H1 (cell line): Measurements from ENCODE around the gene CMSS1. TPM values are rescaled to one million over a fixed set of nuclear protein-coding genes. Genes with fewer than 3 reads are reported as not detected.

Experiments
- CTCF ChIA-PET: fragments of 300-600 bp; sonication (Branson Sonifier 250); formaldehyde crosslinking; loops from one replicate; lab custom pipeline; 2021; ENCODE audit not compliant: partially characterized antibody; lab: Charles Lee
- POLR2A ChIA-PET: fragments of 300-600 bp; sonication (Branson Sonifier 250); formaldehyde crosslinking; loops from one replicate; lab custom pipeline; 2021; ENCODE audit warnings: inconsistent platforms; ENCODE audit not compliant: partially characterized antibody; lab: Charles Lee
- DNase-seq, 2 experiments: peaks; one replicate each; pipeline versions ENCODE4 v3.0.0 to v3.0.0-alpha.2; 2010 to 2022; ENCODE audit warnings: low spot score in 2 of 2, low read depth in 1 of 2, mixed read lengths in 1 of 2
- FAIRE-seq: peaks from 2 replicates; lab custom pipeline; 2011; peaks lifted over from hg19 to GRCh38; lab: Jason Lieb, UNC
- H2AFZ ChIP-seq: 2 replicates; pipeline ENCODE4 v1.8.1; 2012; ENCODE audit warnings: low read length, inconsistent platforms
- H2AK5ac ChIP-seq: 2 replicates; pipeline ENCODE4 v1.6.1; 2013; ENCODE audit warnings: low read depth, low read length
- H2BK120ac ChIP-seq: replicated peaks from 2 replicates; pipeline ENCODE3; 2013; ENCODE audit warnings: low read depth, low read length, inconsistent platforms
- H2BK12ac ChIP-seq: 2 replicates; pipeline ENCODE4 v1.6.1; 2013; ENCODE audit warnings: low read depth, low read length
- H2BK15ac ChIP-seq: 2 replicates; pipeline ENCODE4 v1.6.1; 2013; ENCODE audit warnings: low read length
- H2BK20ac ChIP-seq: 2 replicates; pipeline ENCODE4 v1.6.1; 2013; ENCODE audit warnings: low read length
- H2BK5ac ChIP-seq: 2 replicates; pipeline ENCODE4 v1.6.1; 2013; ENCODE audit warnings: low read depth, low read length
- H3K14ac ChIP-seq: 2 replicates; pipeline ENCODE4 v1.6.1; 2013; ENCODE audit warnings: inconsistent platforms; ENCODE audit not compliant: insufficient read length
- H3K18ac ChIP-seq: 2 replicates; pipeline ENCODE4 v1.6.1; 2013; ENCODE audit warnings: low read length; ENCODE audit errors: extremely low read depth
- H3K23ac ChIP-seq: 2 replicates; pipeline ENCODE4 v1.6.1; 2013; ENCODE audit warnings: inconsistent platforms; ENCODE audit not compliant: insufficient read length
- H3K23me2 ChIP-seq: 2 replicates; pipeline ENCODE4 v1.6.1; 2013; ENCODE audit warnings: low read depth, low read length
- H3K27ac ChIP-seq: 2 replicates; pipeline ENCODE4 v1.6.1; 2011; ENCODE audit warnings: low read depth, low read length, inconsistent platforms
- H3K27me3 ChIP-seq, 4 experiments: replicated peaks in 1 of 4; 1 replicate in 1 of 4; 2 replicates in 3 of 4; pipeline versions ENCODE4 v1.6.1 to v1.8.1; 2011 to 2013; ENCODE audit warnings: low read length in 3 of 4, mild to moderate bottlenecking in 3 of 4, inconsistent platforms in 2 of 4, mixed read lengths in 2 of 4, moderate library complexity in 1 of 4; ENCODE audit not compliant: control insufficient read depth in 3 of 4, insufficient read depth in 3 of 4; ENCODE audit errors: extremely low read depth in 1 of 4
- H3K36me3 ChIP-seq, 4 experiments: 2 replicates each; pipeline versions ENCODE4 v1.6.1 to v1.8.1; 2011 to 2013; ENCODE audit warnings: mild to moderate bottlenecking in 4 of 4, low read length in 3 of 4, moderate library complexity in 2 of 4, control low read depth in 1 of 4, inconsistent platforms in 1 of 4; ENCODE audit not compliant: insufficient read depth in 4 of 4, control insufficient read depth in 2 of 4
- H3K4ac ChIP-seq: replicated peaks from 2 replicates; pipeline ENCODE3; 2013; ENCODE audit warnings: low read length, low read depth, mixed read lengths, inconsistent platforms; ENCODE audit not compliant: insufficient read length
- H3K4me1 ChIP-seq, 4 experiments: replicated peaks in 1 of 4; 1 replicate in 1 of 4; 2 replicates in 3 of 4; pipeline versions ENCODE4 v1.6.1 to v1.8.1; 2011 to 2013; ENCODE audit warnings: low read length in 3 of 4, inconsistent platforms in 2 of 4, mixed read lengths in 1 of 4; ENCODE audit not compliant: insufficient read depth in 4 of 4, control insufficient read depth in 3 of 4
- H3K4me2 ChIP-seq, 2 experiments: 2 replicates each; pipeline versions ENCODE4 v1.6.1 to v1.8.1; 2011 to 2013; ENCODE audit warnings: low read depth in 2 of 2, low read length in 2 of 2, control low read depth in 1 of 2, inconsistent platforms in 1 of 2, mild to moderate bottlenecking in 1 of 2; ENCODE audit not compliant: insufficient read depth in 1 of 2
- H3K4me3 ChIP-seq, 4 experiments: fragments of 200-600, 300-600 bp in 1 of 4; sonication (generic), shearing (Covaris generic), sonication (Bioruptor Twin) in 1 of 4; 2 replicates each; pipeline versions ENCODE4 v1.5.1 to v1.8.1; 2011 to 2016; ENCODE audit warnings: low read length in 4 of 4, low read depth in 3 of 4, control low read depth in 2 of 4, inconsistent platforms in 2 of 4, mild to moderate bottlenecking in 2 of 4, mixed read lengths in 1 of 4, moderate library complexity in 1 of 4; ENCODE audit not compliant: insufficient read depth in 2 of 4; ENCODE audit errors: extremely low read depth in 1 of 4
- H3K56ac ChIP-seq: replicated peaks from 2 replicates; pipeline ENCODE3; 2013; ENCODE audit warnings: low read depth, mild to moderate bottlenecking, mixed read lengths, low read length, inconsistent platforms; ENCODE audit not compliant: insufficient read length
- H3K79me1 ChIP-seq: 2 replicates; pipeline ENCODE4 v1.6.1; 2013; ENCODE audit warnings: low read depth, low read length, control low read depth
- H3K79me2 ChIP-seq, 2 experiments: 2 replicates each; pipeline versions ENCODE4 v1.6.1 to v1.8.1; 2012 to 2013; ENCODE audit warnings: low read length in 2 of 2, mild to moderate bottlenecking in 2 of 2, inconsistent platforms in 1 of 2; ENCODE audit not compliant: insufficient read depth in 2 of 2, control insufficient read depth in 1 of 2
- H3K9ac ChIP-seq, 4 experiments: replicated peaks in 1 of 4; 1 replicate in 1 of 4; 2 replicates in 3 of 4; pipeline versions ENCODE4 v1.6.1 to v1.8.1; 2011 to 2013; ENCODE audit warnings: low read depth in 3 of 4, low read length in 3 of 4, control low read depth in 2 of 4, mild to moderate bottlenecking in 2 of 4, moderate library complexity in 2 of 4, inconsistent platforms in 1 of 4; ENCODE audit errors: extremely low read depth in 1 of 4
- H3K9me3 ChIP-seq, 2 experiments: 2 replicates each; pipeline versions ENCODE4 v1.6.1 to v1.8.1; 2012 to 2013; ENCODE audit warnings: mild to moderate bottlenecking in 2 of 2, moderate library complexity in 2 of 2, control low read depth in 1 of 2, inconsistent platforms in 1 of 2, low read depth in 1 of 2, low read length in 1 of 2, mixed read lengths in 1 of 2; ENCODE audit not compliant: insufficient read depth in 2 of 2
- H4K20me1 ChIP-seq, 2 experiments: replicated peaks in 1 of 2; 2 replicates each; pipeline versions ENCODE3 to v1.8.1; 2011 to 2013; ENCODE audit warnings: inconsistent platforms in 2 of 2, low read length in 2 of 2, mild to moderate bottlenecking in 1 of 2; ENCODE audit not compliant: insufficient read depth in 2 of 2, control insufficient read depth in 1 of 2
- H4K5ac ChIP-seq: 2 replicates; pipeline ENCODE4 v1.6.1; 2013; ENCODE audit warnings: low read length, low read depth, mixed read lengths, inconsistent platforms; ENCODE audit not compliant: insufficient read length
- H4K8ac ChIP-seq: 2 replicates; pipeline ENCODE4 v1.8.0; 2013; ENCODE audit warnings: mild to moderate bottlenecking, moderate library complexity, low read length, inconsistent platforms; ENCODE audit not compliant: insufficient read depth; ENCODE audit errors: extremely low read depth
- H4K91ac ChIP-seq: replicated peaks from 2 replicates; pipeline ENCODE3; 2013; ENCODE audit warnings: low read length, mixed read lengths, inconsistent platforms; ENCODE audit not compliant: insufficient read length
- BRCA1 ChIP-seq: IDR thresholded peaks from 2 replicates; pipeline ENCODE4 v1.6.1; 2012; ENCODE audit warnings: low read depth, low read length, improper control_type of control experiment
- NANOG ChIP-seq: IDR thresholded peaks from 2 replicates; pipeline ENCODE4 v1.6.1; 2011; ENCODE audit warnings: low read length, low read depth, mild to moderate bottlenecking, inconsistent platforms; ENCODE audit not compliant: insufficient read depth, poor library complexity, severe bottlenecking
- SIRT6 ChIP-seq: IDR thresholded peaks from one replicate; pipeline ENCODE4 v1.7.1; 2012; ENCODE audit warnings: low read length, inconsistent platforms
- TAF7 ChIP-seq: optimal IDR thresholded peaks from 2 replicates; pipeline ENCODE3; 2011; ENCODE audit warnings: low read depth, mild to moderate bottlenecking, inconsistent platforms, low read length, moderate library complexity, borderline replicate concordance
- USF2 ChIP-seq: IDR thresholded peaks from 2 replicates; pipeline ENCODE4 v1.6.1; 2011; ENCODE audit warnings: low read length, improper control_type of control experiment
- polyA plus RNA-seq, 7 experiments: library from polyadenylated mRNA; depleted of rRNA in 3 of 7; stranded (reverse) in 5 of 7; unstranded in 2 of 7; fragments of >200 nt in 5 of 7; fragments of 200-250 nt in 2 of 7; gene quantifications; 1 replicate in 5 of 7; 2 replicates in 1 of 7; 4 replicates in 1 of 7; pipeline versions ENCODE4 v1.2.1 to v1.2.3, GENCODE V29; 2011 to 2013; ENCODE audit warnings: missing spikeins in 2 of 7, mixed read lengths in 2 of 7
- total RNA-seq: library from RNA; stranded (reverse); fragmentation: NEBNext Ultra II Directional; extraction: Animal tissue kit (Norgen Biotek cat#: 25700); gene quantifications from 2 replicates; pipeline ENCODE4 v1.2.1, GENCODE V29; 2021

The CMSS1 gene
- total and polyA plus RNA-seq, 2 of the 8 experiments (the other 6 are each of a cell fraction or from before 2014, with no cell fraction given), result 15.2 to 75.1 TPM

- Histone ChIP-seq H3K56ac (no peak overlapping the region), H3K23ac (no peak overlapping the region), H2BK5ac (no peak overlapping the region; the same call in 1 of the 2 replicates), H4K5ac (no peak overlapping the region), H4K20me1 (no peaks in the 10 kb centered on the region), H3K23me2 (no peaks in the 10 kb centered on the region), H3K27ac (no peak overlapping the region), H3K9ac (no peak overlapping the region), H2BK12ac (no peak overlapping the region), H3K36me3 (no peaks in the 10 kb centered on the region), H3K79me1 (no peaks in the 10 kb centered on the region), H2AK5ac (no peak overlapping the region), H2BK15ac (no peak overlapping the region), H3K9me3 (no peaks in the 10 kb centered on the region), H2BK20ac (no peak overlapping the region), H4K8ac (no peak overlapping the region), H3K18ac (no peak overlapping the region), H3K79me2 (peaks cover 0 to 5% of the 10 kb centered on the region in 2 experiments; a peak in 1 of 4 replicates), H2AFZ (no peak overlapping the region), H3K4ac (no peak overlapping the region), H3K4me1 (peaks cover 0 to 10% (median 6%) of the 10 kb centered on the region in 4 experiments; a peak in 5 of 7 replicates), H3K27me3 (no peaks in the 10 kb centered on the region), H3K4me3 (no peak overlapping the region), H4K91ac (no peak overlapping the region), H2BK120ac (no peak overlapping the region), H3K4me2 (no peak overlapping the region), H3K14ac (no peak overlapping the region)
- CTCF ChIA-PET, result interaction anchor here (1.2 to 1.6 kb wide), 3 partner anchors 13 to 26 kb away, joined by 3 to 10 read pairs (median 3); no protein-coding TSS in a partner anchor
- no peak for TF ChIP-seq SIRT6
- no peak for TF ChIP-seq NANOG
- TF ChIP-seq USF2, result no peak
- TF ChIP-seq TAF7, result no peak
- no peak for TF ChIP-seq BRCA1
- POLR2A ChIA-PET, result interaction anchor here (1.0 to 1.1 kb wide), 2 partner anchors 10 to 15 kb away, joined by 3 read pairs; no protein-coding TSS in a partner anchor
- DNase-seq (no peak), FAIRE-seq (no peak)
These were observed 102.0 kb downstream of the CMSS1 start for GRCh38 chr3:99919694-99920093.
